ENCODE measurements around the gene GRK5.

The GRK5 gene

DNA sequence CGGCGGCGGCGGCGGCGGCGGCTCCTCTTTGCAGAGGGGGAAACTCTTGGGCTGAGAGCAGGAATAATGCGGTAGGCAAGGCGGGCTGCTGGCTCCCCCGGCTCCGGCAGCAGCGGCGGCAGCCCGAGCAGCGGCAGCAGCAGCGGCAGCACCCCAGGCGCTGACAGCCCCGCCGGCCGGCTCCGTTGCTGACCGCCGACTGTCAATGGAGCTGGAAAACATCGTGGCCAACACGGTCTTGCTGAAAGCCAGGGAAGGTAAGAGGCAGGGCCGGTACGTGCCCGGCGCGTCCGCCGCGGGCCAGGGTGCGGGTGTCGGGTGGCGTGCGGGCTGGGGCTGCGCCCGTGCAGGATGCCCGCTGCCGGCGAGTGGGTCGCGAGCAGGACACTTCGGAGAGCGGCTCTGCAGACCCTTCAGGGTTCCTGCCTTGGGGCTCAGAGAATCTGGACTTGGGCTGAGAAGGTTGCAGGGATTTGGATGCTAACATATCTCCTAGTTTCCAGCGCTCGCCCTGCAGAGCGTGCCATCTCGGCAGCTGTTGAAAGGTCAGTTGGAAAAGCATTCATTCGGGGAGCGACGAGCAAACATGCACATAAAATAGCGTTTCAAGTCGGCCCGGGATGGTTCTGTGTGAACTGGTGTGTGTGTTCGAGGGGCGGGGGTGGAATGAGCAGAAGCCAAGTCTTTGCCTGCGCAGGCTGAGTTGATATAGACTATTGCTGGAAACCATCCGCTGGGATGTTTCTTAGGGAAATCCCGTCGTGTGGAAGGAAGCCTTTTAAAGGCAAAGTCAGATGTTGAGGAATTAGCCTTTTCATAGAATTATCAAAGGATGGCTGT is 562 bp downstream of the GRK5 start:
- DNase-seq (ENCODE audit: insufficient read length, low spot score) (no peak), FAIRE-seq (peak; percentile 45)
- TF ChIP-seq POU2F2 (IDR thresholded peaks at IDR 0.05; ENCODE audit: low read depth, low read length) (no peak), TAF1 (IDR thresholded peaks at IDR 0.05; ENCODE audit: low read depth, low read length) (0 out of 2 replicates have a peak, but pooled peaks have one; percentile 13), POLR2AphosphoS5 (IDR thresholded peaks at IDR 0.05; ENCODE audit: low read depth, low read length) (no peak), PAX5 (IDR thresholded peaks at IDR 0.05; ENCODE audit: insufficient read depth, low read length, severe bottlenecking) (no peak)

DNA sequence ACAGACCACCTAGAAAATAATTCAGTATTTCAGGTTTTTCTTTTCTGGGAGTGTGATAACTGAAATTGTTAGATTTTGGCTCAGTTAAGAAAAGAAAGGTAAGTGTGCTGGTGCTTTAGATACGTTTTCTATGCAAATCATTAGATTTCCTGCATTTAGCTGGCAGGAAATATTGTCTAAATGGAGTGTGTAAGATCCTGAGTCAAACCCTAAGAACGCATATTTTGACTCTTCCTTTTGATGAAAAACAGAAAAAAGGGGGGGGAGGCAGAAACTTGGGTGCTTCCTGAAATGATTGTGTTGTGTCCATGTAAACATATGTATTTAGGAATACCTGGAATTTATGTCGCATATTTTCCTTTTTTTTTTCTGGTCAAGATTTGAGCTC is 1.2 kb downstream of the GRK5 start:
- TF ChIP-seq POLR2A (IDR thresholded peaks at IDR 0.05; ENCODE audit: low read depth, low read length) (no peak), TAF1 (IDR thresholded peaks at IDR 0.05; ENCODE audit: low read depth, low read length) (no peak), POLR2AphosphoS5 (IDR thresholded peaks at IDR 0.05; ENCODE audit: low read depth, low read length) (no peak), POU2F2 (IDR thresholded peaks at IDR 0.05; ENCODE audit: low read depth, low read length) (no peak)
- DNase-seq (ENCODE audit: insufficient read length, low spot score) (no peak), FAIRE-seq (no peak)

DNA sequence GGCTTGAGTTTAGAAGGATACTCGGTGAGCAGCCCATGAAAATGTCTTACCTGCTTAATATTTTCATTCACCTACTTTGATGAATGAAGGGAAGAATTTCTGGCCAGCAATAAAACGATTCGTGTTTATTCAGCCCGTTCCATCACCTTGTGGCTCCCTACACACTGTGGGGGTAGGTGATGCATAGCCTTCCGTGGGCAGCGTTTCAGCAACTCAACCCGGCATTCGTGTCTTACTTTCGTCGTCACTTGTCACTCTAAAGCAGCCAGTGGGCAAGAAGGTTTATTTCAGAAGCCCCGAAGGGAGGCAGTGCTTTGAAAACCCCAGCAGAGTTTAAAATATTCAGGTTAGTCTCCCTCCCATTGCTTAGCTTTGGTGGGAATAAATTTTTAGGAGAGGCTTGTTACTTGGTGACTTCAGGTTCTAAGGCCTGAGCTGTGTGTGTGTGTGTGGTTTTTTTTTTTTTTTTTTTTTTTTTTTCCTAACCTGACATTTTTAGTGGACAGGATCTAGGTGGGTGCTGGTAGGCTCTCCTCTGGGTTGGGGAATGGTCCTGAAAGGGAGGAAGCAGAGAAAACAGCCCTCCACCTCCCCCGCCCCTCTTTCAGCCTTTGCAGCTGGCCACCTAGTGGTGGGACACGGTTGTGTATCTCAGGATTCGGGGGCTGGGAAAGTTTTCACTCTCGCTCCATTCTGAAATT is 1.8 kb downstream of the GRK5 start:
- peak; percentile 65 for FAIRE-seq
- no peak for TF ChIP-seq POLR2A (IDR thresholded peaks at IDR 0.05; ENCODE audit: low read depth, low read length)
- peak; percentile 14; the same call in 1 of the 2 replicates for TF ChIP-seq POU2F2 (IDR thresholded peaks at IDR 0.05; ENCODE audit: low read depth, low read length)
- no peak for DNase-seq (ENCODE audit: insufficient read length, low spot score)

DNA sequence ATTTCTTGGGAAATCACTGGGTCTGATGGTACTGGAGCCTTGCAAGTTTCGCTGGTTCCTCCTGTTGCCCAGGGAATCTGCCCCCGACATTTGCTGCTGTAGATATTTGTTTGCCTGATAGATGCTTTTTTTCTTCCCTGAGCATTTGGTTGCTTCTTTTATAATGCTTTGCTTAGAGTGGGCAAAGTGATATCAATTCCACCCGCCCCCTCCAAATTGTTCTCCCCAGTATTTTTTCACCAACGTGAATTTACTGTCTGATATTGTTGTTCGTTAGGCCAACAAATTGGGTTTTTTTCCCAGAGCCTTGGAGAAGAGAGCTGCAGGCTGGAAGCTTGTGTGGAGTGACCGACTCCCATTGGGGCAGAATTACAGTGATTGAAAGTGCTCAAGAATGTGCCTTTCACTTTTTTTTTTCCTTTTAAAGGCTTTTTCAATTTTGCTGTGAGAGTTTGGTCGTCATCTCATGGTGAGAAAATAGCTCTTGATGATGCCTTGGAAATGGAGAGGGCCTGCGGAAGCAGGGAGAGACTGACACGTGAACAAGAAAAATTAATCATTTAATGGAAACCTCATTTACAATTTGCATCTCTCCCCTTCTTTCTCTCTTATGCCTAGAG is 2.5 kb downstream of the GRK5 start:
- no peak for TF ChIP-seq TAF1 (IDR thresholded peaks at IDR 0.05; ENCODE audit: low read depth, low read length)
- TF ChIP-seq POLR2A (IDR thresholded peaks at IDR 0.05; ENCODE audit: low read depth, low read length) = no peak
- no peak for TF ChIP-seq SPI1 (IDR thresholded peaks at IDR 0.05; ENCODE audit: low read depth, low read length)
- no peak for TF ChIP-seq PAX5 (IDR thresholded peaks at IDR 0.05; ENCODE audit: insufficient read depth, low read length, severe bottlenecking)
- TF ChIP-seq POLR2AphosphoS5 (IDR thresholded peaks at IDR 0.05; ENCODE audit: low read depth, low read length) = no peak
- no peak for TF ChIP-seq POU2F2 (IDR thresholded peaks at IDR 0.05; ENCODE audit: low read depth, low read length)
- no peak for FAIRE-seq
- no peak for DNase-seq (ENCODE audit: insufficient read length, low spot score)

DNA sequence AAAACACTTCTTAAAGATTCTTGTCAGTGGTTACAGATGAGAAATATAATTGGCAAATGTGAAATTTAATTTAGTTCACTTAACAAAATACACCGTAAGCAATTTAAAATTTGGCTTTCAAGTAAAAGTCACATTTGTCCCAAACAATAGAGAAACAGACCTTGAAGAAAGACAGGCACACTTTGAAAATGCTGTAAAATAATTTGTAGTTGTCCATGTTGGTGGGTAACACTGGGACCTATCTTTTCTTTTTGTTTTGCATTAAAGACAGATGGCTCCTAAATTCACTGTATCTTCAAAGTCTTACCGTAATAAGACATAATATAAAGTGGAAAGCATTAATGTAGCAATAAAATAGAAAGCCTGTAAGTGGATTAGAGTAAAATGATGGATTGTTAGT is 3.3 kb downstream of the GRK5 start:
- DNase-seq (ENCODE audit: insufficient read length, low spot score) = no peak
- FAIRE-seq = no peak
- TF ChIP-seq PAX5 (IDR thresholded peaks at IDR 0.05; ENCODE audit: insufficient read depth, low read length, severe bottlenecking) = no peak
- no peak for TF ChIP-seq POU2F2 (IDR thresholded peaks at IDR 0.05; ENCODE audit: low read depth, low read length)
- no peak for TF ChIP-seq SPI1 (IDR thresholded peaks at IDR 0.05; ENCODE audit: low read depth, low read length)
- no peak for TF ChIP-seq POLR2A (IDR thresholded peaks at IDR 0.05; ENCODE audit: low read depth, low read length)
- no peak for TF ChIP-seq TAF1 (IDR thresholded peaks at IDR 0.05; ENCODE audit: low read depth, low read length)
- no peak for TF ChIP-seq POLR2AphosphoS5 (IDR thresholded peaks at IDR 0.05; ENCODE audit: low read depth, low read length)

DNA sequence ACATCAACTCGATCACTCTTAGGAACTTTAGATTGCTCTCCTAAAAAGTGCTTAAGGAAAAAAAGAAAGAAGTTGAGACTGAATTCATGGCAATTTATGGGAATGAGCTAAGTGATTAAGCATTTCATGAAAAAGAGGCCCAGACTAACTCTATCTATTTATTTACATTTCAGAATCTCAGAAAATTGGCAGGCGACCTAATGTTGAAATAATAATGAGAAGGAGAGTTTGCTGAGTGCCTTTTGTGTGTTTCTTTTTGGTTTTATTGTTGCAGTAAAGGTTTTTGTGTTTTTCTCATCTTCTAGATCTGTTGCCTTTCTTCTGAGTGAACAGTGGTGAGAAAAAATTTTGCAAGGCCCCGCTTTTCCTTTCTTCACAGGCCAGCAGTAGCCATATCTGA is 3.8 kb downstream of the GRK5 start:
- TF ChIP-seq POLR2AphosphoS5 (IDR thresholded peaks at IDR 0.05; ENCODE audit: low read depth, low read length) (no peak), POU2F2 (IDR thresholded peaks at IDR 0.05; ENCODE audit: low read depth, low read length) (no peak), TAF1 (IDR thresholded peaks at IDR 0.05; ENCODE audit: low read depth, low read length) (no peak), SPI1 (IDR thresholded peaks at IDR 0.05; ENCODE audit: low read depth, low read length) (no peak), POLR2A (IDR thresholded peaks at IDR 0.05; ENCODE audit: low read depth, low read length) (no peak), PAX5 (IDR thresholded peaks at IDR 0.05; ENCODE audit: insufficient read depth, low read length, severe bottlenecking) (no peak)
- DNase-seq (ENCODE audit: insufficient read length, low spot score) (no peak), FAIRE-seq (no peak)

DNA sequence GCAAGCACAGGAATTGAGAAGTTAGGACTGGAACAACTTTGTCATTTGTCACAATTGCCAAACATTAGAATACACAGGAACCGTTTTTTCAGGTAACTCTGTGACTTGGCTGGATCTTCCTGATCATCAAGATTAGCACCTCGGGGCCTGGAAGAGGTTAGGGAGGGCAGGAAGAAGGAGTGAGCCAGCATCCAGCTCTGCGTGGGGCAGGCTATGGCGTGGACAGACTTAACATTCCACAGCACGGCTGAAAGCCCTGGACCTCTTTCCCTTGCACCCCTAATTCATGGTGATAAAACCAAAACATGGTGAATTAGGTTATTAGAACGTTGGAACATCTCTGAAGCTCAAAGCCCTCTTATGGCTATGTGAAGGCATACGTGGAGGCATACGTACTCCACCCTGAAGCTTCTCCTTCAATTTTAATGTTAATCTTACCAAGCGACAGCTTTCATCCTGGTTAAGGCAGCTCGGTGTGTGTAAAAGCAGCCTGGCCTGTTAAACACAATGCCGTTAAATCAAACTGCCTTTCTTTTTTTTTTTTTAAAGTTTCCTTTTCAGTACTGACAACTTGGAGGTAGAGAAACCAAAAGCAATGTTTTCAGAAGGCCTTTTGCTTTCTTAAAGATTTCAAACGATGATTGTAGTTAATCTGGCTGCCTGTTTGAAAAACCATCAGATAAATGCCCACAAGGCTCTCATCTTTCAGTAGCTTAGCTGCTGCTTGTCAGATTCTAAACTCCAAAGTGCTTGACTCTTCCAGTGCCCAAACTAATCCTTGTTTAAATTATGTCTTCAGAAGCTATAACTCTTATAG is 4.5 kb downstream of the GRK5 start:
- no peak for DNase-seq (ENCODE audit: insufficient read length, low spot score)
- peak; percentile 88 for FAIRE-seq
- TF ChIP-seq POLR2A (IDR thresholded peaks at IDR 0.05; ENCODE audit: low read depth, low read length) (no peak), SPI1 (IDR thresholded peaks at IDR 0.05; ENCODE audit: low read depth, low read length) (no peak), TAF1 (IDR thresholded peaks at IDR 0.05; ENCODE audit: low read depth, low read length) (no peak), POLR2AphosphoS5 (IDR thresholded peaks at IDR 0.05; ENCODE audit: low read depth, low read length) (no peak), POU2F2 (IDR thresholded peaks at IDR 0.05; ENCODE audit: low read depth, low read length) (no peak)

DNA sequence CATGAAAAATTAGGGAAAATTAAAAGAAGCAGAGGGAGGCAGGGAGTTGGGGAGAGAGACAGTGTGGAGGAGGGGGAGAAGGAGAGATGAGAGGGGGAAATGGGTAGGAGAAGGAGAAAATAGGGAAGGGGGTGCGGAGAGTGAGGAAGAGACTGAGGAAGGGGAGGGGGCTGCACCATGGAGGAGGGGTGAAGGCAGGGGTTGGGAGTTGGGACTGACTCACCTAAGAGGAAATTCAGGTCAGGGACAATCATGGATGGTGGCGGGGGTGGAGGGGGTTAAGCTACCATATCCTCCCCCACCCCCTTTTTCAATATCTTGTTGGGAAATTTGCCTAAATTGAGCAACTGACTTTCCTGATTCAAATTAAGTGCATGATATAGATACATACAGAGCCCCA is 8.0 kb downstream of the GRK5 start:
- FAIRE-seq (no peak), DNase-seq (ENCODE audit: insufficient read length, low spot score) (no peak)
- TF ChIP-seq POLR2AphosphoS5 (IDR thresholded peaks at IDR 0.05; ENCODE audit: low read depth, low read length) (no peak), TAF1 (IDR thresholded peaks at IDR 0.05; ENCODE audit: low read depth, low read length) (no peak), POLR2A (IDR thresholded peaks at IDR 0.05; ENCODE audit: low read depth, low read length) (no peak), SPI1 (IDR thresholded peaks at IDR 0.05; ENCODE audit: low read depth, low read length) (no peak), POU2F2 (IDR thresholded peaks at IDR 0.05; ENCODE audit: low read depth, low read length) (no peak), PAX5 (IDR thresholded peaks at IDR 0.05; ENCODE audit: insufficient read depth, low read length, severe bottlenecking) (no peak)

DNA sequence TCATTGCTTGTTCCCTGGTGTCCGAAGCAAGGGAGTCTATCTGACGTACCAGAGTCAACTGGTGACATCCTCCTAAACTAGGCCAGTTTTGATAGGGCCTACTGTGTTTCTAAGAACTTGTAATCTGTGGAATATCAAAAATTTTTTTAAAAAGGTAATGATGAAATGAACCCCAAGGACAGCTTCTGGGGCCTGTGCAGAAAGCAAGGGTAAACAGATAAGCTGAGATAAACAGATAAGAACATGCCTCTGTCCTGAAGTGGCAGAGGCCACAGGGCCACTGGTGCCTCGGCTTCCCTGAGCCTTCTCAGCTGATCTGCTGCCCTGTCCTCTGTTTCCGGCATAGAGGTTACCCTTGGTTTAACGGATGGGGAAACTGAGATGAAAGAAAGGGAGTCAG is 8.8 kb downstream of the GRK5 start:
- no peak for FAIRE-seq
- TF ChIP-seq POLR2A (IDR thresholded peaks at IDR 0.05; ENCODE audit: low read depth, low read length) = no peak
- no peak for TF ChIP-seq PAX5 (IDR thresholded peaks at IDR 0.05; ENCODE audit: insufficient read depth, low read length, severe bottlenecking)
- no peak for TF ChIP-seq SPI1 (IDR thresholded peaks at IDR 0.05; ENCODE audit: low read depth, low read length)
- no peak for TF ChIP-seq TAF1 (IDR thresholded peaks at IDR 0.05; ENCODE audit: low read depth, low read length)
- TF ChIP-seq POU2F2 (IDR thresholded peaks at IDR 0.05; ENCODE audit: low read depth, low read length) = no peak
- TF ChIP-seq POLR2AphosphoS5 (IDR thresholded peaks at IDR 0.05; ENCODE audit: low read depth, low read length) = no peak
- no peak for DNase-seq (ENCODE audit: insufficient read length, low spot score)
